ENCODE results near the gene EHMT1.

Gene EHMT1

GRCh38 chr9:137703842-137704508, 85.2 kb downstream of the EHMT1 start:
- Histone ChIP-seq H3K4me2 (ENCODE audit: low read depth, low read length, poor library complexity, severe bottlenecking) (no peak overlapping the region), H2AFZ (ENCODE audit: low read length) (no peak overlapping the region), H3K9me2 (replicated peaks; ENCODE audit: low read depth, low read length) (no peaks in the 10 kb centered on the region), H3K27me3 (ENCODE audit: insufficient read depth, low read length, poor library complexity, severe bottlenecking) (no peaks in the 10 kb centered on the region), H3K36me3 (ENCODE audit: insufficient read depth, low read length) (peaks cover 10% of the 10 kb centered on the region), H3K9me3 (ENCODE audit: insufficient read depth, low read depth, low read length) (peaks cover 15% of the 10 kb centered on the region; the same call in 1 of the 2 replicates), H3F3A (ENCODE audit: low read depth) (no peaks in the 10 kb centered on the region), H3K79me2 (ENCODE audit: insufficient read depth, low read length) (peaks cover 86% of the 10 kb centered on the region), H4K20me1 (ENCODE audit: insufficient read depth, low read length, poor library complexity, severe bottlenecking) (peaks cover 36% of the 10 kb centered on the region), H3K9ac (ENCODE audit: low read depth, low read length, poor library complexity, severe bottlenecking) (no peak overlapping the region), H3K4me1 (ENCODE audit: insufficient read depth, low read length, poor library complexity, severe bottlenecking) (peaks cover 15% of the 10 kb centered on the region), H3K4me3 (ENCODE audit: low read length, poor library complexity, severe bottlenecking) (no peak overlapping the region)
- no peak for TF ChIP-seq EZH2phosphoT487 (IDR thresholded peaks at IDR 0.05; ENCODE audit: borderline replicate concordance)
- TF ChIP-seq, protein P1, sequence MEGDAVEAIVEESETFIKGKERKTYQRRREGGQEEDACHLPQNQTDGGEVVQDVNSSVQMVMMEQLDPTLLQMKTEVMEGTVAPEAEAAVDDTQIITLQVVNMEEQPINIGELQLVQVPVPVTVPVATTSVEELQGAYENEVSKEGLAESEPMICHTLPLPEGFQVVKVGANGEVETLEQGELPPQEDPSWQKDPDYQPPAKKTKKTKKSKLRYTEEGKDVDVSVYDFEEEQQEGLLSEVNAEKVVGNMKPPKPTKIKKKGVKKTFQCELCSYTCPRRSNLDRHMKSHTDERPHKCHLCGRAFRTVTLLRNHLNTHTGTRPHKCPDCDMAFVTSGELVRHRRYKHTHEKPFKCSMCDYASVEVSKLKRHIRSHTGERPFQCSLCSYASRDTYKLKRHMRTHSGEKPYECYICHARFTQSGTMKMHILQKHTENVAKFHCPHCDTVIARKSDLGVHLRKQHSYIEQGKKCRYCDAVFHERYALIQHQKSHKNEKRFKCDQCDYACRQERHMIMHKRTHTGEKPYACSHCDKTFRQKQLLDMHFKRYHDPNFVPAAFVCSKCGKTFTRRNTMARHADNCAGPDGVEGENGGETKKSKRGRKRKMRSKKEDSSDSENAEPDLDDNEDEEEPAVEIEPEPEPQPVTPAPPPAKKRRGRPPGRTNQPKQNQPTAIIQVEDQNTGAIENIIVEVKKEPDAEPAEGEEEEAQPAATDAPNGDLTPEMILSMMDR (conservative IDR thresholded peaks at IDR 0.05; ENCODE audit: low read length): no peak

DNA sequence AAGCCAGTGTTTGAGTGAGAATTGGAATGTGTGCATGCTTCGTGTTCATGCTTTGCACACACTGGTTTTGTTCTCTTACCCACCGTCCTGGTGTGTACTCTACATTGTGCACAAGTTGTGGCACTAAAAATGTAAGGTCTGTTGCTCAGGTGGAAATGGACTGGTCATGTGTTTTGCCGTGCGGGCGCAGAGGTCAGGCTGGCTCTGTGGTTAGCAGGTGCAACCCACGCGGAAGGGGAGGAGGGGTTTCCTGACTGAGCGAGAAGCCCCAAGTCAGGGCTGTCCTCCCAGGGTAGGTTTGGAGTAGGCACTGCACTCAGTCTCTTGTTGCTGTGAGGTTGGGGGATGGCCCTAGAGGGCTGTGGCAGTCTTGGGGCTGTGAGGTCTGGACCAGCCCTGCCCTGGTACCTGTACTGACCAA, 86.6 kb downstream of the EHMT1 start:
- H3K79me2 ChIP-seq (ENCODE audit: insufficient read depth, low read length): peaks cover 86% of the 10 kb centered on the region
- H3K36me3 ChIP-seq (ENCODE audit: insufficient read depth, low read length): peaks cover 10% of the 10 kb centered on the region
- H3F3A ChIP-seq (ENCODE audit: low read depth): no peaks in the 10 kb centered on the region
- peak overlapping the region; percentile 74 for H3K4me2 ChIP-seq (ENCODE audit: low read depth, low read length, poor library complexity, severe bottlenecking)
- H4K20me1 ChIP-seq (ENCODE audit: insufficient read depth, low read length, poor library complexity, severe bottlenecking): peaks cover 48% of the 10 kb centered on the region
- no peaks in the 10 kb centered on the region for H3K9me2 ChIP-seq (replicated peaks; ENCODE audit: low read depth, low read length)
- H3K4me1 ChIP-seq (ENCODE audit: insufficient read depth, low read length, poor library complexity, severe bottlenecking): peaks cover 15% of the 10 kb centered on the region
- H3K9me3 ChIP-seq (ENCODE audit: insufficient read depth, low read depth, low read length): peaks cover 15% of the 10 kb centered on the region; the same call in 1 of the 2 replicates
- no peaks in the 10 kb centered on the region for H3K27me3 ChIP-seq (ENCODE audit: insufficient read depth, low read length, poor library complexity, severe bottlenecking)
- H2AFZ ChIP-seq (ENCODE audit: low read length): no peak overlapping the region
- H3K9ac ChIP-seq (ENCODE audit: low read depth, low read length, poor library complexity, severe bottlenecking): no peak overlapping the region
- TF ChIP-seq, protein P1 (conservative IDR thresholded peaks at IDR 0.05; ENCODE audit: low read length): no peak
- TF ChIP-seq EZH2phosphoT487 (IDR thresholded peaks at IDR 0.05; ENCODE audit: borderline replicate concordance): no peak
- peak overlapping the region; percentile 50 for H3K4me3 ChIP-seq (ENCODE audit: low read length, poor library complexity, severe bottlenecking)

GRCh38 chr9:137705906-137706305, 87.1 kb downstream of the EHMT1 start:
- Histone ChIP-seq H3K4me1 (ENCODE audit: insufficient read depth, low read length, poor library complexity, severe bottlenecking) (peaks cover 15% of the 10 kb centered on the region), H3K36me3 (ENCODE audit: insufficient read depth, low read length) (peaks cover 15% of the 10 kb centered on the region), H3K27me3 (ENCODE audit: insufficient read depth, low read length, poor library complexity, severe bottlenecking) (no peaks in the 10 kb centered on the region), H3K4me2 (ENCODE audit: low read depth, low read length, poor library complexity, severe bottlenecking) (peak overlapping the region; percentile 74), H4K20me1 (ENCODE audit: insufficient read depth, low read length, poor library complexity, severe bottlenecking) (peaks cover 48% of the 10 kb centered on the region), H3K4me3 (ENCODE audit: low read length, poor library complexity, severe bottlenecking) (peak overlapping the region; percentile 50), H3F3A (ENCODE audit: low read depth) (no peaks in the 10 kb centered on the region), H3K79me2 (ENCODE audit: insufficient read depth, low read length) (peaks cover 86% of the 10 kb centered on the region), H3K9ac (ENCODE audit: low read depth, low read length, poor library complexity, severe bottlenecking) (no peak overlapping the region), H3K9me2 (replicated peaks; ENCODE audit: low read depth, low read length) (no peaks in the 10 kb centered on the region), H2AFZ (ENCODE audit: low read length) (no peak overlapping the region), H3K9me3 (ENCODE audit: insufficient read depth, low read depth, low read length) (peaks cover 15% of the 10 kb centered on the region; the same call in 1 of the 2 replicates)
- TF ChIP-seq, protein P1 (conservative IDR thresholded peaks at IDR 0.05; ENCODE audit: low read length): no peak
- TF ChIP-seq EZH2phosphoT487 (IDR thresholded peaks at IDR 0.05; ENCODE audit: borderline replicate concordance): no peak

All from Loucy (cell line).